ENCODE data around the gene FAM229B.

The FAM229B gene

DNA sequence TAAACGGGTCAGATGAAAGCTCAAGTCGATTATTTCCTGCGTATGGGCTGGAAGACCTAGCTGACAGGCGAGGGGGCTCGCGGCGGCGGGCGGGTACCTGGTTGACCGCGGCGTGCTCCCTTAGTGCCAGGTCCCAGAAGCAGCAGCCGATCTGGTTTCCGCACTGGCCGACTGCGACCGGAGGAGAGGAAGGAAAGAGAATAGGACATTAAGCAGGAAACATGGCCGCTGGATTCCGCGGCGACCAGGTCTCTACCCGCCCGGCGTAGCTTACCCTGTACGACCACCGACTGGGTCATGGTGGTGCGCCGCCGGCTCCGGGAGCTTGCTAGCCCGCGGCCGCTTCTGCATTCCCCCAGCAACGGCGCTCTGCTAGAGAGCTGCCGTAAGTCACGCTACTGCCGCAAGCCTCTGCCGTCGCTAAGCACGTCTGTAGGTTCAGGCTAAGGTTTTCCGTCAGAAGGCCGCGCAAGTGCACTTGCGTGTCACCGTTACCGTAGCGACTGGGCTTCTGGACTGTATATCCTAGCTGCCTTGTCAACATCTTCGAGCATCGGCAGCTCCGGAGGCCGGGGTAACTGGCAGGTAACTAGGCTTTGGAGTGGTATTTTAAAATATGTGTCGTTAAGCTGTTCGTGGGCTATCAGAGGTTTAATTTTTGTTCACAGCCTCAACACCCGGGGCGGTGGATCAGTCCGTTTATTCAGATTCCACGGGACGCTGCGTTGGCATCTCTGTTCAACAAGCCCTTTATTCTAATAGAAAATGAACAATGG is at the start of gene FAM229B, which contains the start of gene TUBE1:
Gene FAM229B (plus strand): TSS at position 456 of the 776 bp plus-strand sequence. CDS start 11,693 bp downstream, outside the sequence.
Gene TUBE1 (minus strand): TSS at position 347 of the 776 bp plus-strand sequence. CDS start 48 bp downstream, at position 299.
- no peaks in the 10 kb centered on the region for H4K20me1 ChIP-seq (ENCODE audit: insufficient read depth)
- no peak within 1 kb of the TSS for H3K4me3 ChIP-seq (IDR thresholded peaks at IDR 0.05; ENCODE audit: insufficient read depth, low read depth, low read length)
- H3K4me2 ChIP-seq, result peak within 1 kb of the TSS; percentile 92
- H2AFZ ChIP-seq (ENCODE audit: low read depth), result peak within 1 kb of the TSS; percentile 72
- no peak for TF ChIP-seq CTCF (conservative IDR thresholded peaks at IDR 0.05; ENCODE audit: low read depth, low read length)
- H3K79me2 ChIP-seq (ENCODE audit: insufficient read depth, low read depth), result no peaks in the 10 kb centered on the region
- H3K36me3 ChIP-seq (ENCODE audit: insufficient read depth), result no peaks in the 10 kb centered on the region
- H3K9ac ChIP-seq, result peak within 1 kb of the TSS; percentile 63
- no peaks in the 10 kb centered on the region for H3K27me3 ChIP-seq (ENCODE audit: insufficient read depth, low read depth)
- peaks cover 18% of the 10 kb centered on the region for H3K4me1 ChIP-seq (ENCODE audit: low read depth, poor library complexity, severe bottlenecking)
- peak within 1 kb of the TSS; percentile 63 for H3K27ac ChIP-seq

DNA sequence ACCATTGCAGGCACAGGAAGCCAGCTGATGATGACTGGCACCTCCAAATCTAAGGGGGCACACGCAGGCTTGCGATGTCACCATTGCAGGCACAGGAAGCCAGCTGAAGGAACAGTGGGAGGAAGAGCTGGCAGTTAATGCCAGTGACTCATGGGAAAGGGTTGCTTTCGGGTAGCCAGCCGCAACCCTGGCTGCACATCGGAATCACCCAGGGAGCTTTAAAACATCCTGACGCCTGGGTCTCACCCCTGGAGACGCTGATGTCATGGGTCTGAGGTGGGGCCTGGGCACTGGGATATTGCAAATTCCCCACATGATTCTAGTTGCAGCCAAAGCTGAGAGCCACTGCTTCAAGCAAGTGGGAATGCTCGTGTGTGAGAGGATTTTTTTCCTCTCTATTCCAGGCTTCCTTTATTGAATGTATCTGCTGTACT is 49.6 kb upstream of the FAM229B start:
- no peak overlapping the region for H2AFZ ChIP-seq (ENCODE audit: low read depth)
- TF ChIP-seq CTCF (conservative IDR thresholded peaks at IDR 0.05; ENCODE audit: low read depth, low read length), result no peak
- no peak overlapping the region for H3K4me2 ChIP-seq
- H3K4me1 ChIP-seq (ENCODE audit: low read depth, poor library complexity, severe bottlenecking), result peaks cover 3% of the 10 kb centered on the region
- H3K4me3 ChIP-seq (IDR thresholded peaks at IDR 0.05; ENCODE audit: insufficient read depth, low read depth, low read length), result no peak overlapping the region
- H3K79me2 ChIP-seq (ENCODE audit: insufficient read depth, low read depth), result no peaks in the 10 kb centered on the region
- no peak overlapping the region for H3K9ac ChIP-seq
- no peaks in the 10 kb centered on the region for H3K27me3 ChIP-seq (ENCODE audit: insufficient read depth, low read depth)
- H4K20me1 ChIP-seq (ENCODE audit: insufficient read depth), result no peaks in the 10 kb centered on the region
- H3K27ac ChIP-seq, result no peak overlapping the region
- H3K36me3 ChIP-seq (ENCODE audit: insufficient read depth), result no peaks in the 10 kb centered on the region

GRCh38 chr6:112038268-112038667 is 49.1 kb upstream of the FAM229B start:
- Histone ChIP-seq H3K27ac (no peak overlapping the region), H4K20me1 (ENCODE audit: insufficient read depth) (no peaks in the 10 kb centered on the region), H3K4me2 (no peak overlapping the region), H2AFZ (ENCODE audit: low read depth) (no peak overlapping the region), H3K36me3 (ENCODE audit: insufficient read depth) (no peaks in the 10 kb centered on the region), H3K9ac (no peak overlapping the region), H3K27me3 (ENCODE audit: insufficient read depth, low read depth) (no peaks in the 10 kb centered on the region), H3K4me3 (IDR thresholded peaks at IDR 0.05; ENCODE audit: insufficient read depth, low read depth, low read length) (no peak overlapping the region), H3K79me2 (ENCODE audit: insufficient read depth, low read depth) (no peaks in the 10 kb centered on the region), H3K4me1 (ENCODE audit: low read depth, poor library complexity, severe bottlenecking) (peaks cover 4% of the 10 kb centered on the region)
- TF ChIP-seq CTCF (conservative IDR thresholded peaks at IDR 0.05; ENCODE audit: low read depth, low read length), result no peak

- H3K4me1 ChIP-seq (ENCODE audit: low read depth, poor library complexity, severe bottlenecking), result peaks cover 4% of the 10 kb centered on the region
- no peaks in the 10 kb centered on the region for H3K36me3 ChIP-seq (ENCODE audit: insufficient read depth)
- no peak overlapping the region for H3K4me2 ChIP-seq
- no peak overlapping the region for H3K4me3 ChIP-seq (IDR thresholded peaks at IDR 0.05; ENCODE audit: insufficient read depth, low read depth, low read length)
- H2AFZ ChIP-seq (ENCODE audit: low read depth), result no peak overlapping the region
- H4K20me1 ChIP-seq (ENCODE audit: insufficient read depth), result no peaks in the 10 kb centered on the region
- no peaks in the 10 kb centered on the region for H3K27me3 ChIP-seq (ENCODE audit: insufficient read depth, low read depth)
- H3K27ac ChIP-seq, result no peak overlapping the region
- H3K9ac ChIP-seq, result no peak overlapping the region
- TF ChIP-seq CTCF (conservative IDR thresholded peaks at IDR 0.05; ENCODE audit: low read depth, low read length), result no peak
- H3K79me2 ChIP-seq (ENCODE audit: insufficient read depth, low read depth), result no peaks in the 10 kb centered on the region
These were observed 48.5 kb upstream of the FAM229B start for GRCh38 chr6:112038756-112039430.

All from KMS-11 (cell line).